ENCODE data around the gene LAGE3. TPM values are rescaled to one million over a fixed set of nuclear protein-coding genes. Genes with fewer than 3 reads are reported as not detected.
A peak's percentile ranks its signal among the peaks of the same experiment; 100 is the strongest.

The LAGE3 gene
- total RNA-seq, 1 donor from 2014 or later, result 15.6 TPM

DNA sequence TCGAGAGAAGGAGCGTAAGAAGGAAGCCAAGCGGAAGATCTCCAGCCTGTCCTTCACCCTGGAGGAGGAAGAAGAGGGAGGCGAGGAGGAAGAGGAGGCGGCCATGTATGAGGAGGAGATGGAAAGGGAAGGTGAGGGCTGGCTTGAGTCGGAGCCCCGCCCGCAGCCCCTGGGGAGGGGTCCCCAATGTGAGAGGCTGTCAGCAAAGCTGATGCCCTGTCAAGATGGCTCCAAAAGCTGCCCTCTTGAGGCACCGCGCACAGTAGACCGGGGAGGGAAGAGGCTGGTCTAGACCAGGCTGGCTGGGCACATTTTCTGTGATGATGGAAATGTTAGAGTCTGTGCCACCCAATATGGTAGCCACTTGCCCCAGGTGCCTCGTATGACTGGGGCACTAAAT, 32.7 kb downstream of the LAGE3 start:
- no peak for TF ChIP-seq CTCF (IDR thresholded peaks at IDR 0.05)
- no peaks in the 10 kb centered on the region for H3K9me3 Mint-ChIP-seq (ENCODE audit: unreplicated experiment)
- no peak for DNase-seq (ENCODE audit: extremely low spot score, unreplicated experiment)
- no peak overlapping the region for H3K4me3 Mint-ChIP-seq (ENCODE audit: unreplicated experiment)
- peaks cover 8% of the 10 kb centered on the region for H3K4me1 Mint-ChIP-seq (ENCODE audit: unreplicated experiment)
- H3K36me3 Mint-ChIP-seq (ENCODE audit: unreplicated experiment), result peaks cover 14% of the 10 kb centered on the region
- H3K27me3 Mint-ChIP-seq (ENCODE audit: unreplicated experiment), result no peaks in the 10 kb centered on the region
- H3K27ac Mint-ChIP-seq (ENCODE audit: unreplicated experiment), result no peak overlapping the region

GRCh38 chrX:154445776-154446175, 33.3 kb downstream of the LAGE3 start:
- Mint-ChIP-seq H3K27me3 (ENCODE audit: unreplicated experiment) (no peaks in the 10 kb centered on the region), H3K4me1 (ENCODE audit: unreplicated experiment) (peaks cover 8% of the 10 kb centered on the region), H3K36me3 (ENCODE audit: unreplicated experiment) (peaks cover 14% of the 10 kb centered on the region), H3K4me3 (ENCODE audit: unreplicated experiment) (peak overlapping the region; percentile 48), H3K9me3 (ENCODE audit: unreplicated experiment) (no peaks in the 10 kb centered on the region), H3K27ac (ENCODE audit: unreplicated experiment) (no peak overlapping the region)
- DNase-seq (ENCODE audit: extremely low spot score, unreplicated experiment), result no peak
- no peak for TF ChIP-seq CTCF (IDR thresholded peaks at IDR 0.05)

GRCh38 chrX:154444755-154445246, 34.3 kb downstream of the LAGE3 start:
- Mint-ChIP-seq H3K9me3 (ENCODE audit: unreplicated experiment) (no peaks in the 10 kb centered on the region), H3K4me3 (ENCODE audit: unreplicated experiment) (peak overlapping the region; percentile 56), H3K4me1 (ENCODE audit: unreplicated experiment) (peaks cover 8% of the 10 kb centered on the region), H3K36me3 (ENCODE audit: unreplicated experiment) (peaks cover 12% of the 10 kb centered on the region), H3K27me3 (ENCODE audit: unreplicated experiment) (no peaks in the 10 kb centered on the region), H3K27ac (ENCODE audit: unreplicated experiment) (no peak overlapping the region)
- DNase-seq (ENCODE audit: extremely low spot score, unreplicated experiment), result no peak
- TF ChIP-seq CTCF (IDR thresholded peaks at IDR 0.05), result no peak

- no peak for DNase-seq (ENCODE audit: extremely low spot score, unreplicated experiment)
- no peaks in the 10 kb centered on the region for H3K27me3 Mint-ChIP-seq (ENCODE audit: unreplicated experiment)
- no peak for TF ChIP-seq CTCF (IDR thresholded peaks at IDR 0.05)
- H3K4me3 Mint-ChIP-seq (ENCODE audit: unreplicated experiment), result peak within 1 kb of the TSS; percentile 73
- peak within 1 kb of the TSS; percentile 89 for H3K27ac Mint-ChIP-seq (ENCODE audit: unreplicated experiment)
- no peaks in the 10 kb centered on the region for H3K9me3 Mint-ChIP-seq (ENCODE audit: unreplicated experiment)
- peaks cover 8% of the 10 kb centered on the region for H3K4me1 Mint-ChIP-seq (ENCODE audit: unreplicated experiment)
- peaks cover 12% of the 10 kb centered on the region for H3K36me3 Mint-ChIP-seq (ENCODE audit: unreplicated experiment)
These were observed 34.9 kb downstream of the LAGE3 start, which contains the start of gene FAM50A for GRCh38 chrX:154443992-154444754. TSS of gene FAM50A (plus strand) at chrX:154444141. CDS start at chrX:154444236, 95 bp downstream.

GRCh38 chrX:154443479-154443910, 35.6 kb downstream of the LAGE3 start:
- Mint-ChIP-seq H3K4me1 (ENCODE audit: unreplicated experiment) (peaks cover 8% of the 10 kb centered on the region), H3K4me3 (ENCODE audit: unreplicated experiment) (peak overlapping the region; percentile 73), H3K36me3 (ENCODE audit: unreplicated experiment) (peaks cover 11% of the 10 kb centered on the region), H3K27me3 (ENCODE audit: unreplicated experiment) (no peaks in the 10 kb centered on the region), H3K9me3 (ENCODE audit: unreplicated experiment) (no peaks in the 10 kb centered on the region), H3K27ac (ENCODE audit: unreplicated experiment) (peak overlapping the region; percentile 89)
- no peak for TF ChIP-seq CTCF (IDR thresholded peaks at IDR 0.05)
- DNase-seq (ENCODE audit: extremely low spot score, unreplicated experiment), result no peak
